Mucosa of rectum (tissue), 2 donors: ENCODE results near the gene RABEP1.
A peak's percentile ranks its signal among the peaks of the same experiment; 100 is the strongest.
"Not testable (repeated sequence)": the region's sequence is repeated elsewhere in the genome, so short reads cannot be mapped to it uniquely, and the experiment has no call there.

Experiments used
- H3K27ac ChIP-seq, 2 donors: one replicate each; pipeline ENCODE4 v1.7.0; 2013; ENCODE audit warnings: inconsistent platforms in 2 of 2, low read depth in 2 of 2, low read length in 2 of 2
- H3K27me3 ChIP-seq, 2 donors: one replicate each; pipeline ENCODE4 v1.7.0; 2013; ENCODE audit warnings: low read length in 2 of 2; ENCODE audit not compliant: control insufficient read depth in 2 of 2, insufficient read depth in 2 of 2
- H3K36me3 ChIP-seq, 2 donors: one replicate each; pipeline ENCODE4 v1.7.0; 2013; ENCODE audit warnings: low read length in 2 of 2; ENCODE audit not compliant: control insufficient read depth in 2 of 2, insufficient read depth in 2 of 2
- H3K4me1 ChIP-seq, 2 donors: one replicate each; pipeline ENCODE4 v1.7.0; 2013; ENCODE audit warnings: low read length in 2 of 2, mild to moderate bottlenecking in 1 of 2; ENCODE audit not compliant: control insufficient read depth in 2 of 2, insufficient read depth in 2 of 2
- H3K4me3 ChIP-seq, 2 donors: one replicate each; pipeline ENCODE4 v1.7.0; 2013; ENCODE audit warnings: low read length in 2 of 2
- H3K9ac ChIP-seq, 2 donors: one replicate each; pipeline ENCODE4 v1.7.0; 2013; ENCODE audit warnings: low read length in 2 of 2, low read depth in 1 of 2, mild to moderate bottlenecking in 1 of 2
- H3K9me3 ChIP-seq, 2 donors: one replicate each; pipeline ENCODE4 v1.7.0; 2013; ENCODE audit warnings: low read length in 2 of 2; ENCODE audit not compliant: control insufficient read depth in 2 of 2
- donor health status: healthy.
- donor health status: Normal muscosa, but diverticular disease.

RABEP1 gene

DNA sequence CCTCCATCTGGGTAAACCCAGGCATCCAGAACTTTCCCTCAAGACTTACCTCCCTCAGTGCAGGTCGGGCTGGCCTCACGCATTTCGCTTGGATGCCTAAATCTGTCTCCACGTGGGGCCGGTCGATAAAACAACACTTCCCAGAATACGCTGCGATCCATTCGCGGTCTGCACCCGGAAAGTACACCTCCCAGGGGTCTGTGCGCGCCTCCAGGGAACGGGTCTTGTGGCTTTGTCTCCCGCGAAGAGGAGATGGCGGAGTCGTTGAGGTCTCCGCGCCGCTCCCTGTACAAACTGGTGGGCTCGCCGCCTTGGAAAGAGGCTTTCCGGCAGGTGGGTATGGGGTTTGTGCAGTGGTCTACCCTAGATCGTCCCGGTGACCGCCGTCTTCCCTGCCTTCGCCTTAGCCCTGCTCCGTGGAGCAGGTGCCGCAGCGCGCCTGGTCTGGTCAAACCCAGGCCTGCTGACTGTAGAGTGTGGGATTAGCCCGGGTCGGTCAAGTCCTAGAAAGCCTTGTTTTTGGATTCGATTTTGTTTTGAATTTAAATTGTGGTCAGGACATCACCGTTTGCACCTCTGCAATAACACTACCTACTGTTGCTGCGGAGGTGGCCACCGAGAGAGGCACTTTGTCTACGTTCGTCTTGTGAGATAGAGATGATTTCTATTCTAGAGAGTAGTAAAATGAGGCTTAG, 138.0 kb downstream of the RABEP1 start, which contains the start of gene RPAIN:
Gene RPAIN (plus strand): TSS at position 224 of the 695 bp plus-strand sequence. CDS start 29 bp downstream, at position 253.
- peak within 1 kb of the TSS; percentile 92 to 93 for H3K4me3 ChIP-seq
- peaks cover 21 to 26% of the 10 kb centered on the region in 2 donors for H3K4me1 ChIP-seq
- H3K9ac ChIP-seq = peak within 1 kb of the TSS; percentile 95 to 98
- peaks cover 34 to 41% of the 10 kb centered on the region in 2 donors for H3K36me3 ChIP-seq
- H3K9me3 ChIP-seq = no peaks in the 10 kb centered on the region
- peak within 1 kb of the TSS; percentile 96 to 97 for H3K27ac ChIP-seq
- H3K27me3 ChIP-seq = no peaks in the 10 kb centered on the region

DNA sequence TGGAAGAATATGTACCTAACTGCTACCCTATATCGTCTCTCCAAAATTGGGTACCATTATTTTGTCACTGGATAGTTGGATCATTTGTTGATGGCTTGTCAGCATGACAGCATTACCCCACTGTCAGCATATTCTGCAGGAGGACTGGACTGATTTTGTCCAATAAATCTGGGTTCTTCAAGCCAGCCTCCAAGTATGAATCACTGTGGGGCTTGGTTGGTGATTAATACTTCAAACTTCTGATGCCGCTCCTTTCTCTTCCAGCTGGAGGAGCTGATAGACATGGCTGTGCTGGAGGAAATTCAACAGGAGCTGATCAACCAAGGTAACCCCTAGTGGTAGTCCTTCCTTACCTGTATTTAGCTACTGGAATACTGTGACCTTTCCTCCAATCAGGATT, 140.4 kb downstream of the RABEP1 start:
- Histone ChIP-seq H3K27me3 (no peaks in the 10 kb centered on the region), H3K9ac (no peak overlapping the region), H3K27ac (no peak overlapping the region), H3K9me3 (no peaks in the 10 kb centered on the region), H3K36me3 (peaks cover 40 to 44% of the 10 kb centered on the region in 2 donors), H3K4me1 (peaks cover 14 to 19% of the 10 kb centered on the region in 2 donors), H3K4me3 (no peak overlapping the region)

DNA sequence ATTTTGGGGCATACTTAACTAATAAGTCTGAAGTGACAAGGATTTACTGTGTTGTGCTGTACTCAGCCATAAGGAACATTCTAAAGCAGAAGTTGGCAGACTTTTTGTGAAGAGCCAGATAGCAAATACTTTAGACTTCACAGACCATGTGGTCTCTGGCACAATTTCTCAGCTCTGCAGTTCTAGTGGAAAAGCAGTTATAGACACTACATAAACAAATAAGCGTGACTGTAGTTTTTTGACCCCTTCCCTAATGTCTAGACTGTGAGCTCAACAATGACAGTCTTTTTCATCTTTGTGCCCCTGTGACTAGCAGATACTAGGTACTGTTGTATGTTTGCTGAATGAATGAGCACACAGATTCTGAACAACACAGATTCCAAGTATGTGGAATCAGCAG, 142.8 kb downstream of the RABEP1 start:
- Histone ChIP-seq H3K9me3 (no peaks in the 10 kb centered on the region), H3K27ac (no peak overlapping the region), H3K27me3 (no peaks in the 10 kb centered on the region), H3K4me3 (no peak overlapping the region), H3K4me1 (peaks cover 6 to 10% of the 10 kb centered on the region in 2 donors), H3K9ac (no peak overlapping the region), H3K36me3 (peaks cover 59 to 65% of the 10 kb centered on the region in 2 donors)

DNA sequence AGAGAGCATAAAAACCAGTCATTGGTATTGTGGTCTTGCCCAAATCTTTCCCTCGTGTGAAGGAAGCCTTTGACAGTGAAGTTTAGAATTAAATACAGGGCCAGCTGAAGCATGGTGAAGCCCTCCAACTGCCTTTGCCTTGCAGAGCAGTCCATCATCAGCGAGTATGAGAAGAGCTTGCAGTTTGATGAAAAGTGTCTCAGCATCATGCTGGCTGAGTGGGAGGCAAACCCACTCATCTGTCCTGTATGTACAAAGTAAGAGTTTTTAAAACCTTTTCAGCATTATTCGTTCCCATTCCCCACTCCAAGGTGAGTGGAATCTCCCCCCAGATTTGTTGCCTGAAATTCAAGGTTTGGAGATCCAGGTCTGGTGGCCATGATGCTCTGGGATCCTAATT, 143.7 kb downstream of the RABEP1 start:
- H3K27ac ChIP-seq = no peak overlapping the region
- no peaks in the 10 kb centered on the region for H3K9me3 ChIP-seq
- peaks cover 67% of the 10 kb centered on the region in 2 donors for H3K36me3 ChIP-seq

DNA sequence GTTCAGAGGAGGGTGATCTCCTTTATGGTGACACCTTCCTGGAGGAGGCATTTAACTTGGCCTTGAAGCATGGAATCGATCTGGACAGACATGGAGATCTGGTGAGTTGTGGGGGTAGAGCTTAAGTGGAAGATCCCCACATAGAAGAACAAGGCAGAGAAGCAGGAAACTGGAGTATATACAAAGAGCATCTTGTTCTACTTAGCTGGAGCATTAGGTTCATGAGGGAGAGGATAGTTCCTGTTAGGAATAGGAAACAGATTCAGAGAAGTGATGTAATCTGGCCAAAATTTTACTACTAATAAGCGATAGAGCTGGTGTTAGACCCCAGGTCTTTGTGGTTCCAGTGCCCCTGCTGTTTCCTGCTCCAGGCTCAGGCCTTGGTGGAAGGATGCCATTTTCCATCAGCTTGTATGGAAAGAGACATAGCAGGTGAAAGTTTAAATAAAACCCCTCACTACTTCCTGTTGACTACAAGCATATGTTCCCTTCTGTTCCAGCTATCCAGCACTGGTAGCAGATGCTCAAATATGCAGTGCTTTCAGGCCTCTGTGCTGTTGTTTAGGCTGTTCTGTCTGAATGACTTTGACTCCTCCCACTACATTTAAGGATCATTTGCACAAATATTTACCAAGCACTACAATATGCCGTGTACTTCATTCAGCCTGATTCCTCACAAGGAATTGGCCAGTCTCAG, 147.3 kb downstream of the RABEP1 start:
- no peak overlapping the region for H3K27ac ChIP-seq
- H3K27me3 ChIP-seq = no peaks in the 10 kb centered on the region
- H3K9ac ChIP-seq = no peak overlapping the region
- H3K36me3 ChIP-seq = peaks cover 73 to 81% of the 10 kb centered on the region in 2 donors
- no peaks in the 10 kb centered on the region for H3K9me3 ChIP-seq
- H3K4me1 ChIP-seq = no peaks in the 10 kb centered on the region
- no peak overlapping the region for H3K4me3 ChIP-seq

More for the DNA sequence above, 143.7 kb downstream of the RABEP1 start:
- Histone ChIP-seq H3K4me1 (peaks cover 4 to 5% of the 10 kb centered on the region in 2 donors), H3K27me3 (no peaks in the 10 kb centered on the region), H3K9ac (no peak overlapping the region), H3K4me3 (no peak overlapping the region)

DNA sequence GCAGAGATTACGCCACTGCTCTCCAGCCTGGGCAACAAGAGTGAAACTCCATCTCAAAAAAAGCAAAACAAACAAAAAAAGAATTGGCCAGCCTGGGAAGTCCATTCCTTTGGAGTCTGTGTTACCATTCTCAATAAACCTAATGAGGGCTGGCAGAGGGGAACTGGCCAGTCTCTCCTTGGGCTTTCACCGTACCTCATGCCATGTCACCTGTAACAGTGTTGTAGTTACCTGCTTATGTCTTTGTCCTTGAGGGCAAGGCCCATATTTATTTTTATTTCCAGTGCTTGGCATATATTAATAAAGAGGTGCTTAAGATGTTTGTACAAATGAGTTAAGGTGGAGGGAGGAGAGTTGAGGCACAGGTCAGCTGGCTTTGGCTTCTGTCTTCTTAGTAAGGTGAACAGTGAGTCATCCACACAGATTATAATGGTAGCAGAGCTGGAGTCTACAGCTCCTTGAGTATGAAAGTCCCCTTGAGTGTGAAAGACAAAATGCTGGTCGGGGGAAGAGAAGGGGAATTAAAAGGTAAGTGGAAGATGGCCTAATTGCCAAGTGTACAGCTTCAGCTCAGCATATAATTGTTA, 148.4 kb downstream of the RABEP1 start:
- no peak overlapping the region for H3K27ac ChIP-seq

DNA sequence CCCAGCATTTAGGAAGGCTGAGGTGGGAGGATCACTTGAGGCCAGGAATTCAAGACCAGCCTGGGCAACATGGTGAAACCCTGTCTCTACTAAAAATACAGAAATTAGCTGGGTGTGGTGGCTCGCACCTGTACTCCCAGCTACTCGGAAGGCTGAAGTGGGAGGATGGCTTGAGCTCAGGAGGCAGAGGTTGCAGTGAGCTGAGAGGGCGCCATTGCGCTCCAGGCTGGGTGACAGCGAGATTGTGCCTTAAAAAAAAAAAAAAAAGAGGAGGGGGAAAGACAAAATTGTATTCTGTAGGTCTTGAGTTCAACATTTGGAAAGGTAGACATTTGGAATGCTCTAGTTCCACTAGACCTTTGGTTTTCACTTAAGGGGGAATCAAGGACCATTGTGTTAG, 149.2 kb downstream of the RABEP1 start:
- H3K36me3 ChIP-seq = peaks cover 62 to 77% of the 10 kb centered on the region in 2 donors
- not testable (repeated sequence) for H3K27ac ChIP-seq, H3K9ac ChIP-seq

More for the DNA sequence above, 148.4 kb downstream of the RABEP1 start:
- H3K9me3 ChIP-seq = no peaks in the 10 kb centered on the region
- no peaks in the 10 kb centered on the region for H3K4me1 ChIP-seq
- no peak overlapping the region for H3K9ac ChIP-seq
- no peak overlapping the region for H3K4me3 ChIP-seq
- no peaks in the 10 kb centered on the region for H3K27me3 ChIP-seq
- peaks cover 69 to 81% of the 10 kb centered on the region in 2 donors for H3K36me3 ChIP-seq

DNA sequence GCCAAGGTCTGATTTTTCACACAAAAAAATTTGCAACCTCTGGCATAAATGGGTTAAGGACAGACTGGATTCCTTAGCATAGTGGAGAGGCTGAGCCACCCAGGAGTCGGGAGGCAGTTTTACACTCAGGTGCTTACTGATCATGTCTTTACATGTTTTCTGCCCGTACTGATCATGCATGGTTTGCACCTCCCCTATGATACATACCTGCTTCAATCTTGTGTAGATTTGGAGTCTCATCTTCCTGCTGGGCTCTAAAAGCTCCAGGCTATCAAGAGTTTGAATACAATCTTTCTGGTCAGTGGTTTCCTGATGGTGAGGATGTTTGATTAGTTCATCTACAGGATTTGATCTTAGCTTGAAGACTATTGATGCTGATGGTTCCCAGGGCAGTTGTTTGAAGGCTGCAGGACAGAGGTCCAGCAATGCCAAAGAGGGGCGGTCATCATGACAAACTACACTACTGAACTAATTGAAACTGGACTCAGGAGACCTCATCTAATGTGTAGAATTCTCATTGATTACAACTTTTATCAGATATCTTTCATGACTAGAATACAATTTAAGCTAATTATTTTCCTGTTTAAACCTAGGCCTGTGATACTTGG, 150.0 kb downstream of the RABEP1 start:
- Histone ChIP-seq H3K27me3 (no peaks in the 10 kb centered on the region), H3K9ac (no peak overlapping the region), H3K9me3 (no peaks in the 10 kb centered on the region), H3K4me1 (no peaks in the 10 kb centered on the region), H3K27ac (no peak overlapping the region), H3K4me3 (no peak overlapping the region), H3K36me3 (peaks cover 60 to 76% of the 10 kb centered on the region in 2 donors)

More for the DNA sequence above, 149.2 kb downstream of the RABEP1 start:
- not testable (repeated sequence) for H3K9me3 ChIP-seq, H3K4me3 ChIP-seq, H3K4me1 ChIP-seq, H3K27me3 ChIP-seq

DNA sequence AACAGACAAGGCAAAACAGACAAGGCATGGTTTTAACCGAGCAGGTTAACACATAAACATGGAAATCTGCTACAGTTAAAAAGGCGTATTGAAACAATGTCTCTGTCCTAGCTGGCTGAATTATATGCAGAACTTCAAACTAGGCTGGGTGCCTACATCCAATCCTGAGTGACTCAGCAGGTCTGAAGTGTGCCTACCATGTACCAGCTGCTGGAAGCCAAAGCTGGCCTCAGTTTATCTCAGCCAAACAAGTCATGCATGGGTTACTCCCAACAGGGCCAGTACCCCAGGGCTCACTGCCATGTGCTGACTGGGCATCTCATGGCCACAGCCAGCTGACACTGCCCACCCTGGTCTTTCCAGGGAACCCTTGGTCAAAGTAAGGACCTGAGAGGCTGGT, 152.9 kb downstream of the RABEP1 start:
- no peak overlapping the region for H3K27ac ChIP-seq
- H3K4me1 ChIP-seq = peaks cover 9 to 14% of the 10 kb centered on the region in 2 donors
- no peak overlapping the region for H3K4me3 ChIP-seq
- peaks cover 36 to 58% of the 10 kb centered on the region in 2 donors for H3K36me3 ChIP-seq
- no peaks in the 10 kb centered on the region for H3K27me3 ChIP-seq
- H3K9ac ChIP-seq = no peak overlapping the region
- no peaks in the 10 kb centered on the region for H3K9me3 ChIP-seq
